HG02870 (cell line): ENCODE results near the gene GTF2A2.
A peak's percentile ranks its signal among the peaks of the same experiment; 100 is the strongest.

Source experiments
- ATAC-seq: cut with Tn5 transposase; IDR thresholded peaks from one replicate; pipeline ENCODE4 v1.9.1; 2021; ENCODE audit warnings: mild to moderate bottlenecking, moderate library complexity; ENCODE audit not compliant: unreplicated experiment

Gene GTF2A2

GRCh38 chr15:59609730-59610712 is 47.3 kb downstream of the GTF2A2 start:
- ATAC-seq, result no peak

GRCh38 chr15:59605994-59606393 is 51.3 kb downstream of the GTF2A2 start:
- ATAC-seq, result no peak

GRCh38 chr15:59598461-59598860 is 58.9 kb downstream of the GTF2A2 start:
- no peak for ATAC-seq

GRCh38 chr15:59596640-59597039 is 60.7 kb downstream of the GTF2A2 start:
- no peak for ATAC-seq

GRCh38 chr15:59595434-59595915 is 61.8 kb downstream of the GTF2A2 start:
- no peak for ATAC-seq

GRCh38 chr15:59594991-59595390 is 62.3 kb downstream of the GTF2A2 start:
- no peak for ATAC-seq

GRCh38 chr15:59594493-59594942 is 62.8 kb downstream of the GTF2A2 start:
- no peak for ATAC-seq

- ATAC-seq, result no peak
Observed at GRCh38 chr15:59591356-59591755, 66.0 kb downstream of the GTF2A2 start.

GRCh38 chr15:59590027-59590426 is 67.3 kb downstream of the GTF2A2 start:
- ATAC-seq, result peak; percentile 59
